Naive thymus-derived CD8-positive, alpha-beta T cell (primary cell): ENCODE data around the gene BAAT. TPM values are rescaled to one million over a fixed set of nuclear protein-coding genes. Genes with fewer than 3 reads are reported as not detected.

Experiments used
- ATAC-seq, 2 donors: fragments of 150-1000 bp; cut with Tn5 transposase in 1 of 2; sonication (Bioruptor Pico), chemical (Tn5 transposase) in 1 of 2; 1 replicate in 1 of 2; 2 replicates in 1 of 2; pipeline ENCODE4 v1.10.0; 2021; ENCODE audit warnings: mild to moderate bottlenecking in 2 of 2, moderate library complexity in 2 of 2
- POLR2A ChIA-PET: fragments of 350-600 bp; sonication (Branson Sonifier 250); formaldehyde crosslinking; loops from one replicate; lab custom pipeline; 2021; ENCODE audit warnings: antibody characterized with exemption; lab: Charles Lee
- DNase-seq, 10 donors: peaks; one replicate each; pipeline versions ENCODE4 v3.0.0 to v3.0.0-alpha.2; 2020 to 2022
- H3K27ac Mint-ChIP-seq, 10 donors: one replicate each; pipeline ENCODE4 v1.8.0; 2020 to 2022; ENCODE audit warnings: mild to moderate bottlenecking in 10 of 10, mixed read lengths in 10 of 10, moderate library complexity in 4 of 10, inconsistent platforms in 1 of 10
- H3K27me3 Mint-ChIP-seq, 5 donors: one replicate each; pipeline ENCODE4 v1.8.0; 2021 to 2022; ENCODE audit warnings: mixed read lengths in 5 of 5
- H3K36me3 Mint-ChIP-seq, 3 donors: one replicate each; pipeline ENCODE4 v1.8.0; 2020 to 2022; ENCODE audit warnings: mixed read lengths in 3 of 3, mild to moderate bottlenecking in 2 of 3, inconsistent platforms in 1 of 3
- H3K4me1 Mint-ChIP-seq, 4 donors: one replicate each; pipeline ENCODE4 v1.8.0; 2021 to 2022; ENCODE audit warnings: mixed read lengths in 4 of 4
- H3K4me3 Mint-ChIP-seq, 10 donors: one replicate each; pipeline ENCODE4 v1.8.0; 2020 to 2022; ENCODE audit warnings: mild to moderate bottlenecking in 10 of 10, mixed read lengths in 10 of 10, moderate library complexity in 6 of 10, inconsistent platforms in 1 of 10
- H3K9me3 Mint-ChIP-seq, 9 donors: one replicate each; pipeline ENCODE4 v1.8.0; 2020 to 2022; ENCODE audit warnings: mixed read lengths in 9 of 9, mild to moderate bottlenecking in 3 of 9, inconsistent platforms in 1 of 9, moderate library complexity in 1 of 9
- polyA plus RNA-seq, 3 donors: library from polyadenylated mRNA; unstranded; fragments of 300-500 nt; fragmentation: Illumina TruSeq; gene quantifications; one replicate each; pipeline ENCODE4 v1.2.3, GENCODE V29; 2021
- total RNA-seq, 8 experiments: library from RNA in 2 of 8; stranded (reverse) in 2 of 8; gene quantifications; one replicate each; pipeline ENCODE4 v1.2.3 and lab custom pipeline; 2021 to 2026

Gene BAAT
- total and polyA plus RNA-seq, 5 experiments from 2014 or later = not detected

- Mint-ChIP-seq H3K36me3 (peaks cover 32 to 64% (median 40%) of the 10 kb centered on the region in 3 donors), H3K9me3 (peaks cover 0 to 13% (median 6%) of the 10 kb centered on the region in 9 donors), H3K27ac (peak overlapping the region in 1 of 10 donors; percentile 7), H3K4me1 (peaks cover 37 to 84% (median 75%) of the 10 kb centered on the region in 4 donors), H3K4me3 (peak overlapping the region in 6 of 10 donors; percentile 13 to 43 (median 35)), H3K27me3 (no peaks in the 10 kb centered on the region)
- DNase-seq (no peak), ATAC-seq (no peak)
- POLR2A ChIA-PET = no interaction called here
Observed at GRCh38 chr9:101394687-101395086, 9.9 kb upstream of the BAAT start.

- DNase-seq = no peak
- no peaks in the 10 kb centered on the region for H3K27me3 Mint-ChIP-seq
- H3K36me3 Mint-ChIP-seq = peaks cover 32 to 77% (median 40%) of the 10 kb centered on the region in 3 donors
- H3K9me3 Mint-ChIP-seq = peaks cover 0 to 13% (median 6%) of the 10 kb centered on the region in 9 donors
- ATAC-seq = no peak
- H3K4me1 Mint-ChIP-seq = peaks cover 39 to 71% (median 68%) of the 10 kb centered on the region in 4 donors
- peak overlapping the region in 3 of 10 donors; percentile 5 to 28 (median 24) for H3K4me3 Mint-ChIP-seq
- H3K27ac Mint-ChIP-seq = peak overlapping the region in 3 of 10 donors; percentile 15 to 69 (median 19)
- POLR2A ChIA-PET = no interaction called here
Observed at GRCh38 chr9:101393135-101393534, 8.3 kb upstream of the BAAT start.

- POLR2A ChIA-PET = no interaction called here
- no peaks in the 10 kb centered on the region for H3K27me3 Mint-ChIP-seq
- H3K4me1 Mint-ChIP-seq = peaks cover 23 to 30% (median 26%) of the 10 kb centered on the region in 4 donors
- H3K36me3 Mint-ChIP-seq = peaks cover 25 to 53% (median 43%) of the 10 kb centered on the region in 3 donors
- H3K27ac Mint-ChIP-seq = peak overlapping the region in 7 of 10 donors; percentile 4 to 83 (median 55)
- no peak for DNase-seq
- H3K9me3 Mint-ChIP-seq = peaks cover 0 to 28% (median 13%) of the 10 kb centered on the region in 9 donors
- no peak overlapping the region for H3K4me3 Mint-ChIP-seq
- ATAC-seq = no peak
Observed at GRCh38 chr9:101388507-101388993, 3.7 kb upstream of the BAAT start.

- H3K4me1 Mint-ChIP-seq = peaks cover 22 to 28% (median 23%) of the 10 kb centered on the region in 4 donors
- H3K27me3 Mint-ChIP-seq = no peaks in the 10 kb centered on the region
- DNase-seq (peak in 2 of 10 donors; percentile 14 to 18), ATAC-seq (peak; percentile 71 to 81)
- peak overlapping the region; percentile 9 to 83 (median 67) for H3K27ac Mint-ChIP-seq
- H3K9me3 Mint-ChIP-seq = peaks cover 0 to 26% (median 11%) of the 10 kb centered on the region in 9 donors
- H3K4me3 Mint-ChIP-seq = no peak overlapping the region
- POLR2A ChIA-PET = no interaction called here
- peaks cover 23 to 49% (median 37%) of the 10 kb centered on the region in 3 donors for H3K36me3 Mint-ChIP-seq
Observed at GRCh38 chr9:101387871-101388506, 3.2 kb upstream of the BAAT start.

- H3K27ac Mint-ChIP-seq = no peak overlapping the region
- ATAC-seq (no peak), DNase-seq (no peak)
- peaks cover 6 to 19% (median 8%) of the 10 kb centered on the region in 3 donors for H3K36me3 Mint-ChIP-seq
- H3K9me3 Mint-ChIP-seq = peaks cover 0 to 15% (median 10%) of the 10 kb centered on the region in 9 donors
- POLR2A ChIA-PET = no interaction called here
- no peak overlapping the region for H3K4me3 Mint-ChIP-seq
- H3K27me3 Mint-ChIP-seq = peaks cover 0 to 3% (median 0%) of the 10 kb centered on the region in 5 donors
- peaks cover 0 to 6% (median 2%) of the 10 kb centered on the region in 4 donors for H3K4me1 Mint-ChIP-seq
Observed at GRCh38 chr9:101383361-101383760, 1.4 kb downstream of the BAAT start.

- POLR2A ChIA-PET = no interaction called here
- DNase-seq (no peak), ATAC-seq (no peak)
- H3K27ac Mint-ChIP-seq = no peak overlapping the region
- H3K36me3 Mint-ChIP-seq = peaks cover 0 to 15% (median 6%) of the 10 kb centered on the region in 3 donors
- peaks cover 0 to 21% (median 10%) of the 10 kb centered on the region in 9 donors for H3K9me3 Mint-ChIP-seq
- no peaks in the 10 kb centered on the region for H3K4me1 Mint-ChIP-seq
- peaks cover 0 to 7% (median 0%) of the 10 kb centered on the region in 5 donors for H3K27me3 Mint-ChIP-seq
- no peak overlapping the region for H3K4me3 Mint-ChIP-seq
Observed at GRCh38 chr9:101381833-101382342, 2.9 kb downstream of the BAAT start.

- H3K4me1 Mint-ChIP-seq = no peaks in the 10 kb centered on the region
- H3K4me3 Mint-ChIP-seq = no peak overlapping the region
- H3K9me3 Mint-ChIP-seq = peaks cover 0 to 21% (median 12%) of the 10 kb centered on the region in 9 donors
- POLR2A ChIA-PET = no interaction called here
- no peak for ATAC-seq
- peaks cover 0 to 7% (median 0%) of the 10 kb centered on the region in 5 donors for H3K27me3 Mint-ChIP-seq
- no peak overlapping the region for H3K27ac Mint-ChIP-seq
- no peak for DNase-seq
- H3K36me3 Mint-ChIP-seq = peaks cover 0 to 15% (median 6%) of the 10 kb centered on the region in 3 donors
Observed at GRCh38 chr9:101381118-101381517, 3.7 kb downstream of the BAAT start.

- no peak overlapping the region for H3K27ac Mint-ChIP-seq
- no peaks in the 10 kb centered on the region for H3K4me1 Mint-ChIP-seq
- H3K4me3 Mint-ChIP-seq = no peak overlapping the region
- peaks cover 0 to 19% (median 10%) of the 10 kb centered on the region in 9 donors for H3K9me3 Mint-ChIP-seq
- POLR2A ChIA-PET = no interaction called here
- peaks cover 0 to 7% (median 3%) of the 10 kb centered on the region in 5 donors for H3K27me3 Mint-ChIP-seq
- no peak for DNase-seq
- peaks cover 0 to 10% (median 6%) of the 10 kb centered on the region in 3 donors for H3K36me3 Mint-ChIP-seq
- ATAC-seq = no peak
Observed at GRCh38 chr9:101380295-101380694, 4.5 kb downstream of the BAAT start.

- Mint-ChIP-seq H3K4me1 (no peaks in the 10 kb centered on the region), H3K4me3 (no peak overlapping the region), H3K27me3 (peaks cover 2 to 19% (median 9%) of the 10 kb centered on the region in 5 donors), H3K9me3 (peaks cover 0 to 10% (median 0%) of the 10 kb centered on the region in 9 donors), H3K27ac (no peak overlapping the region), H3K36me3 (peaks cover 0 to 7% (median 0%) of the 10 kb centered on the region in 3 donors)
- DNase-seq (no peak), ATAC-seq (no peak)
- POLR2A ChIA-PET = no interaction called here
Observed at GRCh38 chr9:101376111-101376848, 8.5 kb downstream of the BAAT start.

GRCh38 chr9:101375546-101375945, 9.3 kb downstream of the BAAT start:
- no peak overlapping the region for H3K4me3 Mint-ChIP-seq
- no peak overlapping the region for H3K27ac Mint-ChIP-seq
- H3K4me1 Mint-ChIP-seq = no peaks in the 10 kb centered on the region
- POLR2A ChIA-PET = no interaction called here
- no peak for DNase-seq
- H3K36me3 Mint-ChIP-seq = peaks cover 0 to 9% (median 0%) of the 10 kb centered on the region in 3 donors
- peaks cover 4 to 21% (median 16%) of the 10 kb centered on the region in 5 donors for H3K27me3 Mint-ChIP-seq
- H3K9me3 Mint-ChIP-seq = peaks cover 0 to 10% (median 0%) of the 10 kb centered on the region in 9 donors
- no peak for ATAC-seq

- Mint-ChIP-seq H3K4me1 (no peaks in the 10 kb centered on the region), H3K36me3 (peaks cover 0 to 9% (median 0%) of the 10 kb centered on the region in 3 donors), H3K27me3 (peaks cover 6 to 26% (median 18%) of the 10 kb centered on the region in 5 donors), H3K4me3 (no peak overlapping the region), H3K27ac (no peak overlapping the region), H3K9me3 (peaks cover 0 to 10% (median 0%) of the 10 kb centered on the region in 9 donors)
- POLR2A ChIA-PET = no interaction called here
- no peak for DNase-seq
- ATAC-seq = no peak
Observed at GRCh38 chr9:101372327-101373118, 12.3 kb downstream of the BAAT start.

GRCh38 chr9:101371813-101372212, 13.0 kb downstream of the BAAT start:
- DNase-seq (no peak), ATAC-seq (no peak)
- Mint-ChIP-seq H3K27ac (no peak overlapping the region), H3K9me3 (peaks cover 0 to 10% (median 0%) of the 10 kb centered on the region in 9 donors), H3K4me1 (no peaks in the 10 kb centered on the region), H3K27me3 (peaks cover 6 to 26% (median 17%) of the 10 kb centered on the region in 5 donors), H3K36me3 (peaks cover 0 to 9% (median 0%) of the 10 kb centered on the region in 3 donors), H3K4me3 (no peak overlapping the region)
- POLR2A ChIA-PET = no interaction called here
